Measurements from ENCODE around the gene ELF1.

DNA sequence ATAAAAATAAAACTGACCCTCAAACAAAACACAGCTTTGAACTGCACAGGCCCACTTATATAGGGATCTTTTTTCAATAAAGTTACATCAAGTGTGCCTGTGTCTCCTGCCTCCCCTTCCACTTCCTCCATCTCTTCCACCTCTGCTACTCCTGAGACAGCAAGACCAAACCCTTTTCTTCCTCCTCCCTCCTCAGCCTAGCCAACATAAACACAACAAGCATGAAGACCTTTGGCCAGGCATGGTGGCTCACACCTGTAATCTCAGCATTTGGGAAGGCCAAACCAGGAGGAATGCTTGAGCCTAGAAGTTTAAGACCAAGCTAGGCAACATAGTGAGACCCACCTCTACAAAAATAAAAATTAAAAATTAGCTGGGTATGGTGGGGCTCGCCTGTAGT, 72.6 kb downstream of the ELF1 start:
- TF ChIP-seq CTCF (conservative IDR thresholded peaks at IDR 0.05 in 1 of 2, IDR thresholded peaks at IDR 0.05 in 1 of 2; ENCODE audit: low read depth in 1 of 2, low read length in 2 of 2) (no peak), EZH2 (IDR thresholded peaks at IDR 0.05; ENCODE audit: low read length, missing control alignments) (no peak)

All from fibroblast of lung (primary cell).